ENCODE data around the gene ZNF879. TPM values are rescaled to one million over a fixed set of nuclear protein-coding genes. Genes with fewer than 3 reads are reported as not detected.

The ZNF879 gene
- total RNA-seq, 1 donor from 2014 or later: 7.2 TPM

DNA sequence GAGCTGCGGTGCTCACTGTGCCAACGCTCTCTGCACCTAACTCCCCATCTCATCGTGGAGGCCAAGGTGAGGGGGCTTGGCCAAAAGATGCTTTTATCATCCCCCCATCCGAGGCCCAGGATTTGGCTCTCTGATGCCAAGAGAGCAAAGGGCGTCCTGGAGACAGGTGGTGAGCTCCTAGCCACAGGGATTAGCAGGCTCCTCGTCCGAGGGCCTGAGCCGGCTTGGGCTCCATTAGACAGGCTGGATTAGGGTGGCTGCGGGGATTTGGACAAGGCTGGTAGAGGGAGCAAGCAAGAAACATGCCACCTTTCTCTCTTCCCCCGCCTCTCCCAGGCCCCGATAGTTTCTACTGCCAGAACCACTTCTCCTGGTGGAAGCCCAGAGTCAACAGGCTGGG is 27.4 kb upstream of the ZNF879 start:
- H3K27me3 Mint-ChIP-seq: peaks cover 65% of the 10 kb centered on the region
- no peaks in the 10 kb centered on the region for H3K36me3 Mint-ChIP-seq
- no peak overlapping the region for H3K4me3 Mint-ChIP-seq
- H3K27ac Mint-ChIP-seq: no peak overlapping the region
- no peaks in the 10 kb centered on the region for H3K9me3 Mint-ChIP-seq
- TF ChIP-seq, protein P1, sequence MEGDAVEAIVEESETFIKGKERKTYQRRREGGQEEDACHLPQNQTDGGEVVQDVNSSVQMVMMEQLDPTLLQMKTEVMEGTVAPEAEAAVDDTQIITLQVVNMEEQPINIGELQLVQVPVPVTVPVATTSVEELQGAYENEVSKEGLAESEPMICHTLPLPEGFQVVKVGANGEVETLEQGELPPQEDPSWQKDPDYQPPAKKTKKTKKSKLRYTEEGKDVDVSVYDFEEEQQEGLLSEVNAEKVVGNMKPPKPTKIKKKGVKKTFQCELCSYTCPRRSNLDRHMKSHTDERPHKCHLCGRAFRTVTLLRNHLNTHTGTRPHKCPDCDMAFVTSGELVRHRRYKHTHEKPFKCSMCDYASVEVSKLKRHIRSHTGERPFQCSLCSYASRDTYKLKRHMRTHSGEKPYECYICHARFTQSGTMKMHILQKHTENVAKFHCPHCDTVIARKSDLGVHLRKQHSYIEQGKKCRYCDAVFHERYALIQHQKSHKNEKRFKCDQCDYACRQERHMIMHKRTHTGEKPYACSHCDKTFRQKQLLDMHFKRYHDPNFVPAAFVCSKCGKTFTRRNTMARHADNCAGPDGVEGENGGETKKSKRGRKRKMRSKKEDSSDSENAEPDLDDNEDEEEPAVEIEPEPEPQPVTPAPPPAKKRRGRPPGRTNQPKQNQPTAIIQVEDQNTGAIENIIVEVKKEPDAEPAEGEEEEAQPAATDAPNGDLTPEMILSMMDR (conservative IDR thresholded peaks at IDR 0.05): no peak
- no peaks in the 10 kb centered on the region for H3K4me1 Mint-ChIP-seq (ENCODE audit: unreplicated experiment)
- no peak for DNase-seq (ENCODE audit: extremely low spot score, unreplicated experiment)

DNA sequence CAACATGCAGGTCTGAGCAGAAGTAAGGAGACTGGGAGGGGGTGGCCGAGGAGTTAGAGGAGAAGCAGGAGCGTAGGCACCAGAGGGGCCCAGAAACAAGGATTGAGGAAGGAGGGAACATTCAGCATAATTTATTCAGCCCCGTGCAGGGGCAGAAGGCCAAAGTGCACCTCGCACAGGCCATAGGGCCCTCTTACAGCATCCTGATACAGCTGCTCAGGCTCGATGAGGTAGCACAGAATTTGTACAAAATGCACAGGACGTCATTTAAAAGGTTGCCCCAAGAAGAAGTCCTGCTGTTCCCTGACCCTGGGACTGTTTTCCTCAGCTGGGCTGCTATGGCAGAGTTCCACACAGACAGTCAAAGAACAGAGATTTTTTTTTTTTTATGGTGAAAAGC is 26.4 kb upstream of the ZNF879 start:
- no peak for DNase-seq (ENCODE audit: extremely low spot score, unreplicated experiment)
- H3K4me1 Mint-ChIP-seq (ENCODE audit: unreplicated experiment): no peaks in the 10 kb centered on the region
- no peaks in the 10 kb centered on the region for H3K9me3 Mint-ChIP-seq
- TF ChIP-seq, protein P1 (conservative IDR thresholded peaks at IDR 0.05): no peak
- H3K27me3 Mint-ChIP-seq: peaks cover 62% of the 10 kb centered on the region
- H3K36me3 Mint-ChIP-seq: no peaks in the 10 kb centered on the region
- no peak overlapping the region for H3K27ac Mint-ChIP-seq
- H3K4me3 Mint-ChIP-seq: no peak overlapping the region

DNA sequence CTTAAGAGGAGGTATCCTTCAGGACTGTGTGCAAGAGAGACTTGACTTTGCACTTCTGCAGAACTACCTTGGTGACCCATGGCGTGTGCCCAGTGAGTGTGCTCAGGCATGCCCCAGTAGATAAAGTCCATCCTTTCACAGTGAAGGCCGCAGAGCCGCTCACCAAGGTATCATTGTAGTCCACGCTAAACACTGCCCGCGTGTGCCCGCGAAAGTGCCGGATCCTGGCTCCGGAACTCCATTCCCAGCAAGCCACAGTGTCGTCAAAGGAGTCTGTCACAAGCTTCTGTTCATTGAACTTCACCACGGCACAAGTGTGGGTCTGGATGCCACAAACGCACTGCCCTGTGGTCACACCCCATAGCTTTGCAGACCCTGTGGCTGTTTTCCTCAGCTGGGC is 25.2 kb upstream of the ZNF879 start:
- Mint-ChIP-seq H3K27ac (no peak overlapping the region), H3K36me3 (no peaks in the 10 kb centered on the region), H3K4me1 (ENCODE audit: unreplicated experiment) (no peaks in the 10 kb centered on the region), H3K9me3 (no peaks in the 10 kb centered on the region), H3K4me3 (no peak overlapping the region), H3K27me3 (peaks cover 50% of the 10 kb centered on the region)
- DNase-seq (ENCODE audit: extremely low spot score, unreplicated experiment): no peak
- TF ChIP-seq, protein P1 (conservative IDR thresholded peaks at IDR 0.05): no peak

DNA sequence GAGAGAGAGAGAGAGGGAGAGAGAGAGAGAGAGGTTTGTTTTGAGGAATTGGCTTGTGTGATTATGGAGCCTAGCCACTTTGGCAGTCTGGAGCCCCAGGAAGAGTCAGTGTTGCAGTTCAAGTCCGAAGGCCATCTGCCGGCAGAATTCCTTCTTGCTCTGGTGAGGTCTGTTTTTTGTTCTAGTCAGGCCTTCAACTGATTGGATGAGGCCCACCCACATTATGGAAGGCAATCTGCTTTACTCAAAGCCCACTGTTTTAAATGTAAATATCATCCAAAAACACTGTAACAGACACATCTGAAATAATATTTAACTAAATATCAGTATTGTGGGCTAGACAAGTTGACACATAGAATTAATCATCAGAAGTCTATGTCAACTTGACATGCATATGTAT is 17.0 kb upstream of the ZNF879 start:
- no peak for DNase-seq (ENCODE audit: extremely low spot score, unreplicated experiment)
- Mint-ChIP-seq H3K4me3 (no peak overlapping the region), H3K27me3 (peaks cover 6% of the 10 kb centered on the region), H3K9me3 (no peaks in the 10 kb centered on the region), H3K36me3 (no peaks in the 10 kb centered on the region), H3K27ac (no peak overlapping the region), H3K4me1 (ENCODE audit: unreplicated experiment) (no peaks in the 10 kb centered on the region)
- TF ChIP-seq, protein P1 (conservative IDR thresholded peaks at IDR 0.05): no peak

DNA sequence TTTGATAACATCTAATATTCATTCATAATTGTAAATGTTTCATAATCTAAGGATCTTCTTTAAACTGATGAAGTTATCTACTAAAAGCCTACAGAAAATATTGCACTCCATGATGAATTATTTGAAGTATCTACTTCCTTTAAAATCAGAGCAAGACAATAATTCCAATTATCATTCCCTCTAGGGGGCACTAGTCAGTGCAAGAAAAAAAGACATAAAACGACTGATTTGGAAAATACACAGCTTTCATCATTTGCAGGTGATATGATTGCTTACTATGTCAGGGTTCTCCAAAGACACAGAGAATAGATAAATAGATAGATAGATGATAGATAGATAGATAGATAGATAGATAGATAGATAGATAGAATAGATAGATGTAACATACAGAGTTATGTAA is 14.9 kb upstream of the ZNF879 start:
- H3K27ac Mint-ChIP-seq: no peak overlapping the region
- H3K4me1 Mint-ChIP-seq (ENCODE audit: unreplicated experiment): no peaks in the 10 kb centered on the region
- H3K27me3 Mint-ChIP-seq: peaks cover 3% of the 10 kb centered on the region
- no peaks in the 10 kb centered on the region for H3K9me3 Mint-ChIP-seq
- TF ChIP-seq, protein P1 (conservative IDR thresholded peaks at IDR 0.05): peak; percentile 33
- DNase-seq (ENCODE audit: extremely low spot score, unreplicated experiment): no peak
- H3K36me3 Mint-ChIP-seq: no peaks in the 10 kb centered on the region
- no peak overlapping the region for H3K4me3 Mint-ChIP-seq

DNA sequence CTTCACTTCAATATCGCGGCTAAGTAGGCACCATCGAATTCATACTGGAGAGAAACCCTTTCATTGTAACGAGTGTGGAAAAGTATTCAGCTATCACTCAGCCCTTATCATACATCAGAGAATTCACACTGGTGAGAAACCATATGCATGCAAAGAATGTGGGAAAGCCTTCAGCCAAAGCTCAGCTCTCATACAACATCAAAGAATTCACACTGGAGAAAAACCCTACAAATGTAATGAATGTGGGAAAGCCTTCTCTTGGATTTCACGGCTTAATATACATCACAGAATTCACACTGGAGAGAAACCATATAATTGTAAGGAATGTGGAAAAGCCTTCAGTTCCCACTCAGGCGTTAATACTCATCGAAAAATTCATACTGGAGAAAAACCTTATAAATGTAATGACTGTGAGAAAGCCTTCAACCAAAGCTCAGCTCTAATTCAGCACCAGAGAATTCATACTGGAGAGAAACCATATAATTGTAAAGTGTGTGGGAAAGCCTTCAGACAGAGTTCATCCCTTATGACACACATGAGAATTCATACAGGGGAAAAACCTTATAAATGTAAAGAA is 9.5 kb downstream of the ZNF879 start:
- H3K4me1 Mint-ChIP-seq (ENCODE audit: unreplicated experiment): no peaks in the 10 kb centered on the region
- H3K36me3 Mint-ChIP-seq: peaks cover 80% of the 10 kb centered on the region
- H3K27ac Mint-ChIP-seq: no peak overlapping the region
- peaks cover 57% of the 10 kb centered on the region for H3K9me3 Mint-ChIP-seq
- TF ChIP-seq, protein P1 (conservative IDR thresholded peaks at IDR 0.05): no peak
- H3K27me3 Mint-ChIP-seq: no peaks in the 10 kb centered on the region
- DNase-seq (ENCODE audit: extremely low spot score, unreplicated experiment): no peak
- no peak overlapping the region for H3K4me3 Mint-ChIP-seq

All from type B pancreatic cell (in vitro differentiated cells).